Measurements from ENCODE around the gene PEPD.

Gene PEPD

GRCh38 chr19:33426621-33427361 is 94.8 kb downstream of the PEPD start:
- TF ChIP-seq GATA3 (IDR thresholded peaks at IDR 0.05; ENCODE audit: low read depth, low read length) (no peak), GATA2 (IDR thresholded peaks at IDR 0.05; ENCODE audit: low read depth, low read length) (no peak)

- no peak for TF ChIP-seq GATA2 (IDR thresholded peaks at IDR 0.05; ENCODE audit: low read depth, low read length)
- TF ChIP-seq GATA3 (IDR thresholded peaks at IDR 0.05; ENCODE audit: low read depth, low read length) = no peak
Observed at GRCh38 chr19:33424181-33424580, 97.4 kb downstream of the PEPD start.

- TF ChIP-seq GATA3 (IDR thresholded peaks at IDR 0.05; ENCODE audit: low read depth, low read length) (no peak), GATA2 (IDR thresholded peaks at IDR 0.05; ENCODE audit: low read depth, low read length) (no peak)
Observed at GRCh38 chr19:33422369-33423180, 99.0 kb downstream of the PEPD start.

- no peak for TF ChIP-seq GATA3 (IDR thresholded peaks at IDR 0.05; ENCODE audit: low read depth, low read length)
- no peak for TF ChIP-seq GATA2 (IDR thresholded peaks at IDR 0.05; ENCODE audit: low read depth, low read length)
Observed at GRCh38 chr19:33421368-33421767, 100.2 kb downstream of the PEPD start.

- TF ChIP-seq GATA2 (IDR thresholded peaks at IDR 0.05; ENCODE audit: low read depth, low read length) (no peak), GATA3 (IDR thresholded peaks at IDR 0.05; ENCODE audit: low read depth, low read length) (no peak)
Observed at GRCh38 chr19:33420821-33421220, 100.8 kb downstream of the PEPD start.

GRCh38 chr19:33419788-33420130 is 101.8 kb downstream of the PEPD start:
- TF ChIP-seq GATA2 (IDR thresholded peaks at IDR 0.05; ENCODE audit: low read depth, low read length) (no peak), GATA3 (IDR thresholded peaks at IDR 0.05; ENCODE audit: low read depth, low read length) (no peak)

- no peak for TF ChIP-seq GATA3 (IDR thresholded peaks at IDR 0.05; ENCODE audit: low read depth, low read length)
Observed at GRCh38 chr19:33418871-33419787, 102.5 kb downstream of the PEPD start.

GRCh38 chr19:33418461-33418860 is 103.1 kb downstream of the PEPD start:
- TF ChIP-seq GATA2 (IDR thresholded peaks at IDR 0.05; ENCODE audit: low read depth, low read length) (no peak), GATA3 (IDR thresholded peaks at IDR 0.05; ENCODE audit: low read depth, low read length) (no peak)

- TF ChIP-seq GATA3 (IDR thresholded peaks at IDR 0.05; ENCODE audit: low read depth, low read length) = no peak
- no peak for TF ChIP-seq GATA2 (IDR thresholded peaks at IDR 0.05; ENCODE audit: low read depth, low read length)
Observed at GRCh38 chr19:33417751-33418150, 103.8 kb downstream of the PEPD start.

- TF ChIP-seq GATA2 (IDR thresholded peaks at IDR 0.05; ENCODE audit: low read depth, low read length) (no peak), GATA3 (IDR thresholded peaks at IDR 0.05; ENCODE audit: low read depth, low read length) (no peak)
Observed at GRCh38 chr19:33416307-33417215, 105.0 kb downstream of the PEPD start.

- TF ChIP-seq GATA2 (IDR thresholded peaks at IDR 0.05; ENCODE audit: low read depth, low read length) (no peak), GATA3 (IDR thresholded peaks at IDR 0.05; ENCODE audit: low read depth, low read length) (no peak)
Observed at GRCh38 chr19:33414667-33415605, 106.7 kb downstream of the PEPD start.

All from SH-SY5Y (cell line).